GM19395 (cell line): Measurements from ENCODE around the gene EYS.
"Not testable (repeated sequence)": the region's sequence is repeated elsewhere in the genome, so short reads cannot be mapped to it uniquely, and the experiment has no call there.

Source experiments
- ATAC-seq: cut with Tn5 transposase; IDR thresholded peaks from one replicate; pipeline ENCODE4 v1.9.1; 2021; ENCODE audit warnings: mild to moderate bottlenecking, moderate library complexity; ENCODE audit not compliant: unreplicated experiment

EYS gene

DNA sequence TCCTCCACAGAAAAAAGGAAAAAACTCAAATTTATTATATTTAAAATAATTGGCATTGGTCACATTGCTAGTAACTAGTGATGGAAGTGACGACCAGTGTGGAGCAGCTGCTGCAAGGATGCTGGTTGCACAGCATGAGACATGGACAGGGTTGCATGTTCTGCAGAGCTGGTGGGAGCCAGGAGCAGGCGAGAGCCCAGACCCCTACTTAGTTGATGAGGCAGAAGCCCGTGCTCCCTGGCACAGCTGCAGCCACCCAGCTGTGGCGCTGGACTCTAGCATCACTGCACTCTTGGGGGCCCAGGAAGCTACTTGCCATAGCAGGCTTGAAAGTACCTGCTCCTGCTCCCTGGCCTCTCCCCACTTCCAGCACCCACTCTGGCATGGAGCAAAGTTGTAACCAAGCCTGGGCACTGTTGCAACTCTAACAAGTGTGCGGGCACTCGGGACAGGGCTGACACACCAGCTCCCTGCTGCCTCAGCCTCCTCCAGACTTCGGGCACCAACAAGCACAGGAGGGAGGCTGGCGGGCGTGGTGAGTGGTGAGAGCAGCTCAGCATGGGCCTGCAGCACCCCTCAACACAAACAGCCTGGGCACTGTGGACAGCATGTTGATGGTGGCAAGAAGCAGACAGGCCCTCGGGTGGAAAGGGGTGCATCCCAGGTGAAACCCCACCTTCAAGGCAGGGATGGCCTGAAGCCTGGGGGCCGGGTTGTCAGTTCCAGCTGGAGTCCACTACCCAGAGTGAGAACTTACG lies 69.6 kb downstream of the EYS start:
- ATAC-seq = no peak

GRCh38 chr6:65633501-65633900 lies 73.5 kb downstream of the EYS start:
- ATAC-seq = no peak

GRCh38 chr6:65631711-65632110 lies 75.3 kb downstream of the EYS start:
- ATAC-seq = no peak

DNA sequence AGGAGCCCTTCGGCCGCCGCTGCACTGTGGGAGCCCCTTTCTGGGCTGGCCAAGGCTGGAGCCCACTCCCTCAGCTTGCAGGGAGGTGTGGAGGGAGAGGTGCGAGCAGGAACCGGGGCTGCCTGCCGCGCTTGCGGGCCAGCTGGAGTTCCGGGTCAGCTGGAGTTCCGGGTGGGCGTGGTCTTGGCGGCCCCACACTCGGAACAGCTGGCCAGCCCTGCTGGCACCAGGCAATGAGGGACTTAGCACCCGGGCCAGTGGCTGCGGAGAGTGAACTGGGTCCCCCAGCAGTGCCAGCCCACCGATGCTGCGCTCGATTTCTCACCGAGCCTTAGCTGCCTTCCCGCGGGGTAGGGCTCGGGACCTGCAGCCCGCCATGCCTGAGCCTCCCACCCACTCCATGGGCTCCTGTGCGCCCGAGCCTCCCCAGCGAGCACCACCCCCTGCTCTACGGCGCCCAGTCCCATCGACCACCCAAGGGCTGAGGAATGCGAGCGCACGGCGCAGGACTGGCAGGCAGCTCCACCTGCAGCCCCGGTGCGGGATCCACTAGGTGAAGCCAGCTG lies 79.5 kb downstream of the EYS start:
- not testable (repeated sequence) for ATAC-seq

DNA sequence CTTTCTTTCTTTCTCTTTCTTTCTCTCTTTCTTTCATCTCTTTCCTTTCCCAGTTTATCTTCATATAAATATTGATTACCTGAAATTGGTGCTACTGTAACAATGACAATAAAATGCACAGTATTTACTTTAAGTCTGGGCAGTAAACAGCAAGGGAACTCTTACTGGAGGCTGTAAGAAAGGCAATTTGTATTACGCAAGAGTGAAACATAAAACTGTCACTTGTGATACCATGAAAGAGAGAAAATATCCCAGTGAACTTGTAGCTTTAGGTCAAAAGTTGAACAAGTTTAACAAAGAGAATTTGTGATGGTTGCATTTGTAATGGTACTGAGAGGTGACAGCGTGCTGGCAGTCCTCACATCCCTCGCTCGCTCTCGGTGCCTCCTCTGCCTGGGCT lies 80.0 kb downstream of the EYS start:
- ATAC-seq = no peak

DNA sequence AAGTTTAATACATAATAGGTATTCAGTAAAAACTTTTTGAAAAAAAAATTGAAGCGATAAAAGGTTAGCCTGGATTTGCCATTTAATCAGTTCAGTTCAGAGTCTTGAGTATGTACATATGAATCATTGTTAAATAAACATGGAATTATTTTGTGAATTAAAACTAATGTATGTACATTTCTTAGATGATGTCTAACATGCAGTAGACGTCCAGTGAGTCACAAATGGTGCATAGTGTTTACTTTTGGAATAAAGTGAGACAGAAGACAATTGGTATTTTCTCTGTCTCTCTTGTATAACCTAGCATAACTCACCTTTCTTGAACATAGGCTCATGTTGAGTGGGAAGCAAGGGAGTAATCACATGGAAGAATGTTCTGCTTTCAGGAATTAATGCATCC lies 83.5 kb downstream of the EYS start:
- no peak for ATAC-seq

DNA sequence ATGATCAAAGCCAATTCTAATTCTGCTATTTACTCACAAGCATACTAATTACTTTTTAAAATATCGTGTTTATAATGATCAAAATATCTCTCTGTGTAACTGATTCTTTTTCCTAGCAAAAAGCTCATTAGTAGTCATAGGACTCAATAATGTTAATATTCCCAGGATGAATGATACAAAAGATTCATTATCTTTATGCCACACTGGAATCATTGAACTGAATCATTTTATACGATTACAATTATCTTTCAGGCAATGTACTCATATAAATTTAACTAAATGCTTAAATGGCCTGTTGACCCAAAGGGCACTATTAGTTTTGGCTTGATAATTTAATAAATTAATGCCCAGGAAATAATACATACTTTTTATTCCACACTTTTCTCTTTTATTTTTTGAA lies 96.3 kb downstream of the EYS start:
- no peak for ATAC-seq

DNA sequence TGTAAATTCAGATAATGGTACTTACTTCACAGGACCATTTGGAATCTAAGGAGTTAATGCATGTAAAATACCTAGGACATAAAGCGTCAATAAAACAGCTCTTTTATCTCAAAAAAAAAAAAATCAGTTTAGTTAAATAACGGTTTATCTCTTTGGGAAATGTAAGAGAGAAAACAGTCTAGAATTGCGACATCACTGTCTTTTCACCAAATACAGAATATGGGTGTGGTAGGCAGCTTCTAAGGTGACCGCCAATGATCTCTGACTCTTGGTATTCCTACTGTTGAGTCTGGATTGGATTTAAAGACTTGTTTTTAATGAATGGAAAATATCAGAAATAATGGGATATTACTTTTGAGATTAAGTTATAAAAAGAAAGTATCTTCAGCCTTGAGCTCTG lies 111.5 kb downstream of the EYS start:
- no peak for ATAC-seq

GRCh38 chr6:65570340-65570739 lies 136.7 kb downstream of the EYS start:
- ATAC-seq = no peak

DNA sequence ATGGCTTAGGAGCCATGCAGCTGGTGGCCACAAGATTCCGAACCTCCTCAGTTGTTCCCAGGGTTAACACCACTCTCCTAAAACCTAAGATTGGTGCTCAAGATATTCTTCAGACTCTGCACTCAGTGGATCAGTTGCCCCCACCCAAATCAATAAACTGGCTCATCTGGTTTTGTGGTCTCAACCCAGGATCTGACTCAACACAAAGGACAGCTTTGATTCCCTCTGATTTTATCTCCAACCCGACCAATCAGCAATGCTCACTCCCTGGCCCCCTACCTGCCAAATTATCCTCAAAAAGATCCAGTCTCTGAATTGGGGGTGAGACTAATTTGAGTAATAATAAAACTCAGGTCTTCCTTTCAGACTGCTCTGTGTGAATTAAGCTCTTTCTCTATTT lies 137.5 kb downstream of the EYS start:
- ATAC-seq = no peak

DNA sequence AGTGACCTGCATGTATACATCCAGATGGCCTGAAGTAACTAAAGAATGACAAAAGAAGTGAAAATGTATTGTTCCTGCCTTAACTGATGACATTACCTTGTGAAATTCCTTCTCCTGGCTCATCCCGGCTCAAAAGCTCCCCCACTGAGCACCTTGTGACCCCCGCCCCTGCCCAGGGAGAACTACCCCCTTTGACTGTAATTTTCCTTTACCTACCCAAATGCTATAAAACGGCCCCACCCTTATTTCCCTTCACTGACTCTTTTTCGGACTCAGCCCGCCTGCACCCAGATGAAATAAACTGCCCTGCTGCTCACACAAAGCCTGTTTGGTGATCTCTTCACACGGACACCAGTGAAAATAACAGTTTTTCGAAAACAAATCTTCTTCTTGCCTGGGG lies 138.0 kb downstream of the EYS start:
- not testable (repeated sequence) for ATAC-seq

DNA sequence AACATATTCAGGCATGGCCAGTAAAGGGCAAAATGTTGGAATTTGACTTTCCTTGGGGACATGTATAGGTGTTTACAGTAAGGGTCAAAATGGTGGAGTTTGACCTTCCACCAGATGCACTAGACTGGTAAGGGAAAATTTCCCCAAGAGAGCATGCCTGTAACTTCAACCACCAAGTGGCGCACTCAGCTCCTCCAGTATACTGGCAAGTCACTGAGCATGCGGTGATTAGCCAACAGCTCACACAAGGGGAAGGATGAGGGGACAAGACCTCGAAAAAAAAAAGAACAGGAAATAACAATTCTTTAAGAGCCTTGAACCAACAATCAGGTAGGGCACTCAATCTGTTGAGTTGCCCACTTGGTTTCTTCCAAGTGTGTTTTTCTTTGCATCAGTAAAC lies 140.9 kb downstream of the EYS start:
- no peak for ATAC-seq

- ATAC-seq = no peak
Observed at GRCh38 chr6:65558071-65558470, 149.0 kb downstream of the EYS start.

- ATAC-seq = no peak
Observed at GRCh38 chr6:65557224-65557623, 149.8 kb downstream of the EYS start.

- ATAC-seq = no peak
Observed at GRCh38 chr6:65546894-65547293, 160.1 kb downstream of the EYS start.

DNA sequence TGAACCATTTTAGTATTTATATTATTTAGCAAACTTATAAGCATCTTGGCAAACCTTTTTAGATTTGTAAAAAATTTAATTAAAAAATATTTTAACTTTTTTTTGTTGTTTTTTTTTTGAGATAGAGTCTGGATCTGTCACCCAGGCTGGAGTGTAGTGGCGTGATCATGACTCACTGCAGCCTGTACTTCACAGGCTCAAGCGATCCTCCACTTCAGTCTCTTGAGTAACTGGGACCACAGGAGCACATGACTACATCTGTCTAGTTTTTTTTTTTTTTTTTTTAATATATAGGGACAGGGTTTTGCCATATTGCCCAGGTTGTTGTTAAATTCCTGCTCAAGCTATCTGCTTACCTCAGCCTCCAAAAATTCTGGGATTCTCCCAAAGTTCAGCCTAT lies 161.1 kb downstream of the EYS start:
- no peak for ATAC-seq

GRCh38 chr6:65538644-65539043 lies 168.4 kb downstream of the EYS start:
- no peak for ATAC-seq

DNA sequence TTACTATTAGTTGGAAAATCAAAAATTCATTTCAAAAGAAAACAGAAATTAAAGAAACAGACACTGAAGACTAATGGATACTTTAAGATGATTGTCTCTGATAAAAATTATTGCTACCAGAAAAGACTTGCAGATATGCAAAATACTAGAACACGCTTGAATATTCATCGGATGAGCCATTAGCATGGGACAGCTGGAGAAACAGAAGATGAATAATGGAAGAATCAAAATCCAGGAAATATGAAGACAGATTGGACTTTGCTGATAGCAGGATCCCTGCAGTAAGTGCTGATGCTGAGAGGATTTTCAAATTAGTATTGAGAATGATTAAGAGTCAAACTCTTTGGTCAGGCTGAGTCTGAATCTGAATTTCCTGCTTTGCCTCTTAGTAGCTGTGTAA lies 169.4 kb downstream of the EYS start:
- no peak for ATAC-seq

GRCh38 chr6:65531533-65531932 lies 175.5 kb downstream of the EYS start:
- no peak for ATAC-seq

DNA sequence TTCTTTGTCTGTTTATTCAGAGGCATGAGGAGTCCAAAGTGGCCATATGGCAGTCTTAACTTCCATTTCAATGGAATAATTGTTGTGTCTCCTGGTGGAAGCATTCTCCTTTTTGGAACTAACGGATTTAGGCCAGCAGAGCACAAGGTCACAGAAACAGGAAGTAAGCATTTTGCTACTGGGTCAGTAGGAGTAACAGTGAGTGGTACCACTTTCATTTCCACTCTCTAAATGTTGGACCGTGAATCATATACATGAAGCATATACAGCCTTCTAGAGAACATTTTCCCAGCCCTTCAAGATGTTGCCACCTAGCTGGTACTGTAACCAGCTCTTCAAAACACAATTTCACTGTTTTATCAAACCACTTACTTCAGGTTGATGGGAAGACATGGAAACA lies 182.8 kb downstream of the EYS start:
- no peak for ATAC-seq

DNA sequence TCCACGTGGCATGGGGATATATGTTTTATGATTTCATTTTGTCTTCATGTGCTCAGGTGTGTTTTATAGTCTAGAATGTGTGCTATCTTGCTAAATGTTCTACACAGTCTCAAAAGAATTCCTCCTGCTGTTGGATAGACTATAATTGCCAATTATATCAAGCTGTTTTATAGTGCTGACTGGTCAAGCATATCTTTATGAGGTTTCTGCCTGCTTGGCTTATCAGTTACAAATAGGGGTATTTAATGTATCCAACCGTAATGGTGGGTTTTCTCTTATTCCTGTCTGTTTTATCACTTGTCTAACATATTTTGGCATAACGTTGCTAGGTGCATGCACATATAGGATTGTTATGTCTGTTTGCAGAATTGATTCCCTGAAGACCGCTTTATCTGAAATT lies 201.3 kb downstream of the EYS start:
- no peak for ATAC-seq

DNA sequence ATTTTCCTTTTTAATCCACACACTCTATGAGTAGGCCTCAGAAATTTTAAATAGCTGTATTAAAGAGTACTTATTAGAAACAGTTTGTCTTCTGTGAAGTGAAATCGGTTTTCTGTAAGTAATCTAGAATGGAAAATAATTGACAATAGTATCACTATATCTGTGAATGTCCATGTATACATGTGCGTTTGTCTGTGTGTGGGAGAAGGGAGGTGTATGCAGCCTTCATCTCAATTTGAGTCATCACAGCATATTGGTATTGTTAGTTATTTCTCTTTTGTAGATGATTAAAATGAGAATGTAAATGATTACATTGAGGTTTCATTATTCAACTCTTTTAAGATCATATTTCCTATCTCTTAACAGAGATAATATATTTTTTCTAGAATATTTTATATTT lies 206.0 kb downstream of the EYS start:
- no peak for ATAC-seq

DNA sequence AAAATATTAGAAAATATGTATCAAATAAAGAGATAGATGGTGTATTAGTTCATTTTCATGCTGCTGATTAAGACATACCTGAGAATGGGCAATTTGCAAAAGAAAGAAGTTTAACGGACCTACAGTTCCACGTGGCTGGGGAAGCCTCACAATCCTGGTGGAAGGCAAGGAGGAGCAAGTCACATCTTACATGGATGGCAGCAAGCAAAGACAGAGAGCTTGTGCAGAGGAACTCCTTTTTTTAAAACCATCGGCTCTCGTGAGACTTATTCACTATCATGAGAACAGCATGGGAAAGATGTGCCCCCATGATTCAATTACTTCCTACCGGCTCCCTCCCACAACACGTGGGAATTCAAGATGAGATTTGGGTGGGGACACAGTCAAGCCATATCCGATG lies 223.4 kb downstream of the EYS start:
- ATAC-seq = not testable (repeated sequence)
